Skin of body (tissue), 2 donors: ENCODE results near the gene MTA2. TPM values are rescaled to one million over a fixed set of nuclear protein-coding genes. Genes with fewer than 3 reads are reported as not detected.
"Not testable (repeated sequence)": the region's sequence is repeated elsewhere in the genome, so short reads cannot be mapped to it uniquely, and the experiment has no call there.

Source experiments
- DNase-seq: peaks from one replicate; lab custom pipeline; 2025; lab: John Stamatoyannopoulos, UW
- total RNA-seq: library from RNA; depleted of rRNA; stranded (reverse); fragments of >200 nt; gene quantifications from one replicate; pipeline ENCODE4 v1.2.3, GENCODE V29; 2014

Gene MTA2
- total RNA-seq, result 78.4 TPM

DNA sequence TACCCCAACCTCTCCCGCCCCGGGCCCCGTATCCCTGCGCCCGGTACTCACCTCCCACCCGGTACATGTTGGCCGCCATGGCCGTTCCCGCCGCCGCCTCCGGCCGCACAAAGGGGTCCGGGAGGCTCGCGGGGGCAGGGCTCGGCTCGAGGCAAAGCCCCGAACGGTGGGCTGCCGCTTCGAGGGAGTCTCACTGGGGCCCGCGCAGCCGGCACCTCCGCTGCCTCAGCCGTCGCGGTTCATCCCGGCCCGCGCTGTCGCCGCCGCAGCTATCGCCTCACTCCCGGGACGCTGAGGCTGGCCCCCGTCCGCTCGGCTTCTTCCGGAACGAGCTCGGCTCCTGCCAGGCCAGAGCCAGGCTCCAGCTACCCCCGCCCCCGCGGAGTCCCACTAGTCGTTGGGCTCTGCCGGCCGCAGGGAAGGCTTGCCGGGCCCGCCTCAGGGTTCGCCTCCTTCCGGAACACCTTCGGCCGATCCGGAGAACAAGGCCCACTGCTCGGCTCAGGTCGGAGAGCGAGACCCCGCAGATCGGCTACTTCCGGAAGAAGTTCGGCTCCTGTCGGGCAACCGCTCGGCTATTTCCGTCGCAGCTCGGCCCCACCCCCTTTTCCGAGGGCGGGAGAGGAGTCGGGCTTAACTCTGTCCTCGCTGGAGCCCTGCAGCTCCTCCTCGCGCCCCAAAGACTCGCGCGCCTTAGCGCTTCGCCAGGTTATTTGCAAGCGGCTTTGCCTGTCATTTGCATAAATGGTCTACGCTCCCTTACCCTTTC is at the start of gene MTA2:
TSS of gene MTA2 (minus strand) at position 494 of the 769 bp plus-strand sequence. CDS start at position 79, 415 bp downstream.
- DNase-seq, result peak; percentile 99

- DNase-seq, result not testable (repeated sequence)
These were observed 48.6 kb upstream of the MTA2 start for GRCh38 chr11:62650283-62650682.

GRCh38 chr11:62649486-62649885 is 47.8 kb upstream of the MTA2 start:
- no peak for DNase-seq

- no peak for DNase-seq
These were observed 47.3 kb upstream of the MTA2 start for GRCh38 chr11:62648967-62649364.

- DNase-seq, result no peak
These were observed 46.7 kb upstream of the MTA2 start for GRCh38 chr11:62648185-62648966.

GRCh38 chr11:62647609-62648005 is 45.9 kb upstream of the MTA2 start:
- DNase-seq, result no peak

DNA sequence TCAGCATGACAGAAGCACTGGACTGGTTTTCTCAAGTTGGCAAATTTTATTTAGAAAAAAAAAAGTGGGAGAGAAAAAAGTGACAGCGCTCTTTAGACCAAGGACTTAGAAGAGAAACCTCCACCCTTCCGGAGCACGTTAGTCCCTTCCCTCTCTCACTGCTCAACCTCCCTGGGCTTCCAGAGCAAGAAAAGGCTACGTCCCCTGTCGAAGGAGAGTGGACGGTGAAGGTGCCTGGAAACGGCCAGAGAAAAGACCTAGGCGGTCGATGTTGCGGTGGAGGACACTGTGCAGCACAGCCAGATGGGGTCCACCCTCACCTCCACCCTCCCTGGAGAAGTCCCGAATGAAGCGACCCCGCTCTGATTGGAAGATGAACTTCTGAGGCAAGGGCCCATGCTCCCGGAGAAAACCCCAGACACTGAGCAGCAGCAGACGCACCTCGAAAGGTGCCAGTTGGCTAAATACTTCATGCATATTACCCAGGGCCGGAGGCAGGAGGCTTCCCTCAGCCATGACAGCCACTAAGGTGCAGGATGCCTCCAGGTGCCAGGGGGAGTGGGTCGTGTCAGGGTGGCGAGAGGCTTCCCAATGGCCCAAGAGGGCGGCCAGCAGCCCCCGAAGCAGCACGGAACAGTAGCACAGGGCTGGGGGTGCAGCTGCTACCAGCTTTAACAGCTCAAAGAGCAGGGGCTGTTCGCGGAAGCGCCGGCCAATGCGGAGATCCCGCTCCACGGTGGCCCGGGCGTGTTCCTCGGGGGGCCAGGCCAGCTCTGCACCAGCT is 45.4 kb upstream of the MTA2 start:
- DNase-seq, result no peak

DNA sequence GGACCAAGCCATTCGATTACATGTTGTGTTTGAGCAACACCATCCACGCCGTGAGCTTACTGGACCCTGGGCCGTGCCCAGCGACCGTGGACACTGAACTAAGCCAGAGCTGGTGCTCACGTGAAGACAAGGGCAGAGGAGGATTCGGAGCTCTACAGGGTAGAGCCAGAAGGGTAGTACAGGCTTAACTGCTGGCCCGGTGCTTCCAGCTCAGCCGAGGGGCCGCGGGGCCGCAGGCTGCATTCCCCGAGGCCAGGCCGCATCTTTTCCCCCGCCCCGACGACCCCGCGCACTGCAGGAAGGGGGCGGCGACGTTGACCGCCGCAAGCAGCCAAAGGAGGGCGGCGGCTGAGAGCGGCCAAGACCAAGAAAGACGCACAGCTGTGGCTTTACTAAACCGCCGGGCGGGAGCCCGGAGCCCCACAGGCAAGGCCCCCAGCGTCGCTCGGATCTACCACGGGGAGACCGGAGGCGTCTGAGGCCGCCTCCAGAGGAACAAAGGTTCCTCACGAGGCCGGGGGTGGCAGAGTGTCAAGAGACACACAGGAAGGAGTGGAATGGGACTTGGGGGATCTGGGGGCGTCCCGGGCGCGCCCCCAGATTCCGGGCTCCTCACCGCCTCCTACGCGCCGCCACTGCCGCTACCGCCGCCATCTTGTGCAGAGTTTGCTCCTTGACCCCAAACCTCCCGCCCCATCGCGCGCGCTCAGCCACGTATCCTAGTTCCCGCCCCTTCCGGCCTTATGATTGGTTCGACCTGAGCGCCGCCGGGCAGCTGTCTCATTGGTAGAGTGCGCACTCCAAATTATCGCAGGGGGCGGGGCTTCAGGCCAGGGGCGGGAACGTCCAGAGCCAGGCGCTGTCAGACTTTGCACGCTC is 44.5 kb upstream of the MTA2 start, which contains the start of gene GANAB:
TSS of gene GANAB (minus strand) at position 668 of the 879 bp plus-strand sequence. CDS start at position 654, 14 bp downstream.
- peak; percentile 98 for DNase-seq

DNA sequence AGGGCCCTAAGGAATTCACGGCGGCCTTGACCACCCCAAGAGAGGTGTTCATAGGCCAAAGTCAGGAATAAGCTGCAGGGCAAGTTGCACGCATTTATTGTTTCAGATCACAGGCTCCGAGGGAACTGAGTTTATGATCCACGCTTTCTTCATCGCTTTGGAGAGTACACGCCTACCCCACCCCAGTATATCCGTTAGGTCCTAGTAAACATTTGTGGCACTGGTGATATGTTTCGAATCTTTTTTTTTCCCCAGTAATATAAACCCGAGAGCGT is 43.9 kb upstream of the MTA2 start:
- no peak for DNase-seq

DNA sequence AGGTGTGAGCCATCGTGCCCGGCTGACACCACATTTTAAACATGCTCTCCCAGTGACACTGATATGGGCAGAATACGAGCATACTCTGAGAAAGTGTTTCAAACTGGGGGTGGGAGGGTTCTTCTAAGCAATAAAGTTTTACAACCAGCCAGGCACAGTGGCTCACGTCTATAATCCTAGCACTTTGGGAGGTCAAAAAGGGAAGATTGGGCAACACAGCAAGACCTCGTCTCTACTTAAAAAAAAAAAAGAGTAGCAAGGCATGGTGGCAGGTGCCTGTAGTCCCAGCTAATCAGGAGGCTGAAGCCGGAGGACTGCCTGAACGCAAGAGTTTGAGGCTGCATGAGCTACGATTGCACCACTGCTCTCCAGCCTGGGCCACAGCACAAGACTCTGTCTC is 42.6 kb upstream of the MTA2 start:
- no peak for DNase-seq

- DNase-seq, result no peak
These were observed 30.8 kb upstream of the MTA2 start for GRCh38 chr11:62632492-62632891.

DNA sequence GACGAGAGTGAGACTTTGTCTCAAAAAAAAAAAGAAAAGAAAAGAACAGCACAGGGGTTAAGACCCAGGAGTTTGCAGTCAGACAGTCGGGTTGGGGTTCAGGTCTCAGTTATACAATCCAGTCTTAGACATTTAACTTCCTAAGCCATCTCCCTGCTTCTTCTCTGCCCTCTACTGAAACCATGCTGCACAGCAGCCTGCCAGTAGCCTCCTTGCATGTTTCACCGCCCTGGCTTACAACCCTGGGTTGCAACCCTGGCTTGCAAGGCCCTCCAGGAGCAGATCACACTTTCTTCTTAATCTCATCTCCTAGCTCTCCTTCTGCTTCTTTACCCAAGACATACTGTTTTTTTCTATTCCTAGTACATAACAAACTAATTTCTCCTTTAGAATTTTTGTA is 26.0 kb upstream of the MTA2 start:
- no peak for DNase-seq

GRCh38 chr11:62622476-62623089 is 20.9 kb upstream of the MTA2 start:
- DNase-seq, result no peak

DNA sequence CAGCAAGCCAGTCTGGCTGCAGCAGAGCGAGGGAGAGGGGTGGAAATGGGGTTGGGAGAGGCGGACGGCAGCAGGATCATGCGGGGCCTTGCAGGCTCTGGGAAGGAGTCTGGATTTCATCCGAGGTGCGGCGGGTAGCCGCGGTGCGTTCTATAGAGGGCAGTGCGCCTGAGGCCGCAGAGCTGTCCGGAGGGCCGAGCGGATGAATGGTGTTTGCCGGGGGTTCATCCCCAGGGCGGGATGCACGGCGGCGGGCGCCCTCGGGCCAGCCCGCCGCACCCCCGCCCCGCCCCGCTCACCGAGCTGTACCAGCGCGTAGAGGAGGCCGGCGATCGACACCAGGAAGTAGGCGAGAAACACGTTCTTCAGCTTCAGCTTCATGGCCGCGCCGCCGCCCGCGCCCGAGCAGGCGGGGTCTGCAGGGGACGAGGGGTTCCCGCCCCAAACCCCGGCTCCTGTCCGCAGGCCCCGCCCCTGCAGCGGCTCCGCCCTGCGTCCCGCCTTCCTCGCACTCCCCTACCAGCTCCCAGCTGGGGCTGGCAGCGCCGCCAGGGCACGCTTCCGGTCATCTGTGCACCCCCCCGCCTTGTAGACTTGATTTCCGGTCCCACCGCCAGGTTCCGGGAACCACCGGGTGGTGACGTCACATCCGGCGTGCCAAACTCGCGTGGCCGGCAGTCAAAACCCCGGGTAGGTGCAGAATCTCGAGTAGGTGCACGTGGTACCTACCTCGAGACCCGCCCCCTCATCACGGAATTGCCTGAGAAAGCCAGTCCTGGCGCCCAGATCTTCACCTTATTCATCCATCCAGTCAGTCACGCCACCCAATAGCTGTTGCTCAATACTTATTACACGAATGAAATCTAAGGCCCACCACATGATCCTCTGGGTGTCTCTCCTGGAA is 20.2 kb upstream of the MTA2 start, which contains the start of gene B3GAT3:
TSS of gene B3GAT3 (minus strand) at position 420 of the 904 bp plus-strand sequence. CDS start at position 381, 39 bp downstream.
- peak; percentile 92 for DNase-seq

- no peak for DNase-seq
These were observed 19.4 kb upstream of the MTA2 start for GRCh38 chr11:62621027-62621566.

DNA sequence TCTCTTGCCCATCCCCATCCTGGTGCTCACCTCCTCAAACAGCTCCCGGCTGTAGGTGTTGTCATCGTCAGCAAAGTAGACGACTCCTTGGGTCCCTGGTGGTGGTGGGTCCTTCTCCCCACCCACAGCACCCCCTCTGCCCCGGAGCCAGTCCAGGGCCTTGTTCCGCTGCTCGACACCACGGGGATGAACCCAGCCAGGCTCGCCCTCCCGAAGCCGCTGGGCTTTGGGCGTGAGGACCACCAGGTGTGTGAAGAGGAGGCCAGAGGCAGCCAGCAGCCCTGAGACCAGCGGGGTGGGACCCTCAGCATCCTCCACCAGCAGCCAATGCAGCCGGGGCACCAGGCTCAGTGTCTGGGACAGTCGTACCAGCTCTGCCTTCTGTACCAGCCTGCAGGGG is 15.3 kb upstream of the MTA2 start:
- not testable (repeated sequence) for DNase-seq

DNA sequence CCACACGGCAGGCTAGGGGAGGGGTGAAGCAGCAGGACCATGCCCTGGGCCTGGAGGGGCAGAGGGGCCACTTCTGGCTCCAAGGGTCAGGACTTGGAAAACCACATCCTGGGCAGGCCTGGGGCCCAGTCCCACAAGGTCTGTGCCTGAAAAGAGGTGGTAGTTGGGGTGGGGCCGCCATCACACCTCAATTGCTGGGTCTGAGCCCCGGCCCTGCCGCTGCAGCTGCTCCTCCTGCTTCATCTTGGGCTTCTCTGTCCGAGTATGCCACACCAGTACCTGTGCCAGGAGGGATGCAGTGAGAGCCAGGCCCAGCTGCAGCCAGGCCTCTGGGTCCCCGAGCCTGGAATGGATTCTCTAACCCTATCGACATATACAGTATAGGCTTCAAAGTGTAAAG is 13.9 kb upstream of the MTA2 start:
- DNase-seq, result no peak

- DNase-seq, result no peak
These were observed 12.6 kb upstream of the MTA2 start for GRCh38 chr11:62614275-62614674.

GRCh38 chr11:62613291-62613778 is 11.7 kb upstream of the MTA2 start:
- no peak for DNase-seq
